ENCODE data around the gene ZNF385D.

GRCh38 chr3:21641959-21642358 is 109.1 kb downstream of the ZNF385D start:
- TF ChIP-seq CTCF (optimal IDR thresholded peaks at IDR 0.05 in 1 of 3, IDR thresholded peaks at IDR 0.05 in 1 of 3, conservative IDR thresholded peaks at IDR 0.05 in 1 of 3; ENCODE audit: extremely low read depth in 1 of 3, insufficient read depth in 2 of 3, low read length in 3 of 3) (no peak), EZH2 (IDR thresholded peaks at IDR 0.05; ENCODE audit: low read length) (no peak)

Measured in keratinocyte (primary cell).